GM12891 (cell line): ENCODE results near the gene MRPS30.
"Not testable (repeated sequence)": the region's sequence is repeated elsewhere in the genome, so short reads cannot be mapped to it uniquely, and the experiment has no call there.

Experiments used
- DNase-seq: peaks from one replicate; pipeline ENCODE4 v3.0.0; 2011; ENCODE audit warnings: low spot score; ENCODE audit not compliant: insufficient read length
- FAIRE-seq: peaks from 2 replicates; lab custom pipeline; 2011; peaks lifted over from hg19 to GRCh38; lab: Jason Lieb, UNC
- PAX5 ChIP-seq: IDR thresholded peaks from 2 replicates; pipeline ENCODE4 v1.6.1; 2011; ENCODE audit warnings: low read length, moderate library complexity, mild to moderate bottlenecking; ENCODE audit not compliant: insufficient read depth, severe bottlenecking
- POLR2A ChIP-seq: IDR thresholded peaks from 2 replicates; pipeline ENCODE4 v1.6.1; 2011; ENCODE audit warnings: low read depth, low read length, control low read depth
- POLR2AphosphoS5 ChIP-seq: IDR thresholded peaks from 2 replicates; pipeline ENCODE4 v1.6.1; 2011; ENCODE audit warnings: low read depth, low read length, control low read depth
- POU2F2 ChIP-seq: IDR thresholded peaks from 2 replicates; pipeline ENCODE4 v1.6.1; 2011; ENCODE audit warnings: low read depth, mild to moderate bottlenecking, control low read depth, low read length, moderate library complexity
- SPI1 ChIP-seq: IDR thresholded peaks from 2 replicates; pipeline ENCODE4 v1.6.1; 2011; ENCODE audit warnings: low read depth, low read length, control low read depth
- TAF1 ChIP-seq: IDR thresholded peaks from 2 replicates; pipeline ENCODE4 v1.6.1; 2011; ENCODE audit warnings: low read depth, low read length, control low read depth

MRPS30 gene

GRCh38 chr5:44787731-44788130 is 21.0 kb upstream of the MRPS30 start:
- no peak for DNase-seq
- TF ChIP-seq POU2F2 (no peak), PAX5 (no peak), POLR2AphosphoS5 (no peak), TAF1 (no peak), POLR2A (no peak), SPI1 (no peak)
- no peak for FAIRE-seq

GRCh38 chr5:44789372-44789995 is 19.3 kb upstream of the MRPS30 start:
- FAIRE-seq, DNase-seq: not testable (repeated sequence)

GRCh38 chr5:44792031-44792673 is 16.6 kb upstream of the MRPS30 start:
- FAIRE-seq, DNase-seq: not testable (repeated sequence)

GRCh38 chr5:44794371-44794770 is 14.4 kb upstream of the MRPS30 start:
- DNase-seq, result no peak
- FAIRE-seq, result no peak
- TF ChIP-seq PAX5 (no peak), POLR2A (no peak), SPI1 (no peak)

GRCh38 chr5:44795496-44795895 is 13.3 kb upstream of the MRPS30 start:
- FAIRE-seq, result no peak
- TF ChIP-seq POU2F2 (no peak), SPI1 (no peak), POLR2A (no peak), TAF1 (no peak), PAX5 (no peak)
- DNase-seq, result no peak

- DNase-seq (no peak), FAIRE-seq (no peak)
- TF ChIP-seq TAF1 (no peak), PAX5 (no peak), POU2F2 (no peak), SPI1 (no peak), POLR2AphosphoS5 (no peak), POLR2A (no peak)
Measured at GRCh38 chr5:44797841-44798240, 10.9 kb upstream of the MRPS30 start.

- DNase-seq (no peak), FAIRE-seq (no peak)
- TF ChIP-seq POLR2AphosphoS5, result no peak
- TF ChIP-seq POLR2A, result no peak
- no peak for TF ChIP-seq SPI1
- no peak for TF ChIP-seq PAX5
- no peak for TF ChIP-seq TAF1
- TF ChIP-seq POU2F2, result no peak
Measured at GRCh38 chr5:44801992-44802391, 6.8 kb upstream of the MRPS30 start.

GRCh38 chr5:44806608-44807007 is 2.1 kb upstream of the MRPS30 start:
- no peak for FAIRE-seq
- TF ChIP-seq SPI1 (no peak), TAF1 (no peak), POLR2AphosphoS5 (no peak), POLR2A (no peak), POU2F2 (no peak), PAX5 (no peak)
- no peak for DNase-seq

- no peak for DNase-seq
- no peak for FAIRE-seq
- no peak for TF ChIP-seq POLR2AphosphoS5
- no peak for TF ChIP-seq POU2F2
- TF ChIP-seq TAF1, result no peak
- TF ChIP-seq SPI1, result no peak
- no peak for TF ChIP-seq POLR2A
- no peak for TF ChIP-seq PAX5
Measured at GRCh38 chr5:44807269-44807668, 1.5 kb upstream of the MRPS30 start.

- DNase-seq, result peak; percentile 21
- peak; percentile 46; the same call in 1 of the 2 replicates for TF ChIP-seq POLR2AphosphoS5
- no peak for TF ChIP-seq PAX5
- TF ChIP-seq POU2F2, result no peak
- no peak for TF ChIP-seq SPI1
- 0 out of 2 replicates have a peak, but pooled peaks have one; percentile 51 for TF ChIP-seq POLR2A
- TF ChIP-seq TAF1, result peak; percentile 27; the same call in 1 of the 2 replicates
- FAIRE-seq, result no peak
Measured at GRCh38 chr5:44809215-44809955, 638 bp downstream of the MRPS30 start.
